GM12801 (cell line): Measurements from ENCODE around the gene GABRP.

Experiments used
- TF ChIP-seq, protein P1 (sequence below): IDR thresholded peaks from one replicate; pipeline ENCODE4 v1.5.1; 2011; ENCODE audit warnings: control low read depth; ENCODE audit not compliant: insufficient read length; ENCODE audit errors: extremely low read depth

GABRP gene

DNA sequence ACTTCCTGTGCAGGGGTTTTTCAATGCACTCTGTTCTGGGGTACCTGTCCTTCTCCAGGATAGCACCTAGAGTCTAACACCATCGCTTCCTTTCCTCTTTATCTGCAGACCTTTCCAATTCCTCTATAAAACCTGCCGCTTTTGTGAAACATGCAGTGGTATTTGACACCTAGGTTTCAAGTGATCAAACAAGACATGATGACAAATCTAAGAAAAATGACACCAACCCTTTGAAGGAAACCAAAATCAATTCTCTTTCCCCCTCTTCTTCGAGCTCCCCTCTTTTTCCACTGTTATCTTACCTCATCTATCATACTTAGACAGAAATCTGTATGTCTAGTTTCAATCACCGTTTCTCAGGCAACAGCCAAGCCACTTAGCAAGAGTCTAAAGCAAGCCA is 52.7 kb downstream of the GABRP start:
- TF ChIP-seq, protein P1, sequence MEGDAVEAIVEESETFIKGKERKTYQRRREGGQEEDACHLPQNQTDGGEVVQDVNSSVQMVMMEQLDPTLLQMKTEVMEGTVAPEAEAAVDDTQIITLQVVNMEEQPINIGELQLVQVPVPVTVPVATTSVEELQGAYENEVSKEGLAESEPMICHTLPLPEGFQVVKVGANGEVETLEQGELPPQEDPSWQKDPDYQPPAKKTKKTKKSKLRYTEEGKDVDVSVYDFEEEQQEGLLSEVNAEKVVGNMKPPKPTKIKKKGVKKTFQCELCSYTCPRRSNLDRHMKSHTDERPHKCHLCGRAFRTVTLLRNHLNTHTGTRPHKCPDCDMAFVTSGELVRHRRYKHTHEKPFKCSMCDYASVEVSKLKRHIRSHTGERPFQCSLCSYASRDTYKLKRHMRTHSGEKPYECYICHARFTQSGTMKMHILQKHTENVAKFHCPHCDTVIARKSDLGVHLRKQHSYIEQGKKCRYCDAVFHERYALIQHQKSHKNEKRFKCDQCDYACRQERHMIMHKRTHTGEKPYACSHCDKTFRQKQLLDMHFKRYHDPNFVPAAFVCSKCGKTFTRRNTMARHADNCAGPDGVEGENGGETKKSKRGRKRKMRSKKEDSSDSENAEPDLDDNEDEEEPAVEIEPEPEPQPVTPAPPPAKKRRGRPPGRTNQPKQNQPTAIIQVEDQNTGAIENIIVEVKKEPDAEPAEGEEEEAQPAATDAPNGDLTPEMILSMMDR, result no peak

DNA sequence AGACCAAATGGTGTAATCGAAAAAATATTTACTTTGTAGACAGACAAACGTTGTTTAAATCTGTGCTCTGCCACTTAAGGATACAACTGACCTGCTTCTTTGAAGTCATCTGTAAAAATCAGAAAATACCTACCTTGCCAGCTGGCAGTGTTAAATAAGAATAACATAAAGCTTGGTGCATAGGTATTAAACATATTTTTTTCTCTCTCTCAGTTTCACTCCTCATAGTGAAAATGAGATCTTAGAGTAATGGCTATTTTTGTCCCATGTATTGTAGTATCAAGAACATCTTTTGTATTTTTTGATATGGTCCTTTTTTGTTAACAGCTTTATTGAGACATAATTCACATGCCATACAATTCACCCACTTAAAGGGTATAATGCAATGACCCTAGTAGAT is 60.3 kb downstream of the GABRP start:
- TF ChIP-seq, protein P1, result no peak

DNA sequence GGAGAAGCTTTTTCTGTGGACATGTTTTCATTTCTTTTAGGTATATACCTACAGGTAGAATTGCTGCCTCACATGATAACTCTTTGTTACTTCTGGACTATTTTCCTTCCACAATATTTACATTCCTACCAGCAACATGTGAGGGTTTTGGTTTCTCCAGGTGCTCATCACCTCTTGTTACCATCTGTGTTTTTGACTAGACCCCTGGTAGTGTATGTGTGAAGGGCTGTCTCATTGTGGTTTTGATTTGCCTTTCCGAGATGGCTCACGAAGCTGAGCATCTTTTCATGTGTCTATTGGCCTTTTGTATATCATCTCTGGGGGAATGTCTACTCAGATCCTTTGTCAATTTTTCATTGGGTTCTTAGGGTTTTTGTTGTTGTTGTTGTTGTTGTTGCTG is 61.1 kb downstream of the GABRP start:
- TF ChIP-seq, protein P1, result no peak

DNA sequence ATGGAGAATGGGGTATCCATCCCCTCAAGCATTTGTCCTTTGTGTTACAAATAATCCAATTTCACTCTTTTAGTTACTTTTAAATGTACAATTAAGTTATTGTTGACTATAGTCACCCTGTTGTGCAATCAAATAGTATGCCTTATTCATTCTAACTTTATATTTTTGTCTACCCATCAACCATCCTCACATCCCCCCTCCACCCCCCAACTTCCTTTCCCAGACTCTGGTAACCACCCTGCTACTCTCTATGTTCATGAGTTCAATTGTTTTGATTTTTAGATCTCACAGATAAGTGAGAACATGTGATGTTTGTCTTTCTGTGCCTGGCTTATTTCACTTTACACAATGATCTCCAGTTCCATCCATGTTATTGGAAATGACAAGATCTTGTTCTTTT is 62.9 kb downstream of the GABRP start:
- TF ChIP-seq, protein P1, result no peak

DNA sequence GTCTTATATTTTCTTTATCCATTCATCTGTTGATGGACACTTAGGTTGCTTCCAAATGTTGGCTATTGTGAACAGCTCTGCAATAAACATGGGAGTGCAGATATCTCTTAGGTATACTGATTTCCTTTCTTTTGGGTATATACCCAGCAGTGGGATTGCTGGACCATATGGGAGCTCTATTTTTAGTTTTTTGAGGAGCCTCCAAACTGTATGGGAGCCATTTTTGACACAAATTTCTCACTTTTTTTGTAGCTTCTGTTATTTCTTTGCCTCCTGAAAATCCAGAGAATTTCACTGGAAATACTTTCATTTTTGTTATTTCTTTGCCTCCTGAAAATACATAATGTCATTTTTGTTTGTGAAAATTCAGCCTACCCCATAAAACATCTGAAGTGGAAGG is 63.3 kb downstream of the GABRP start:
- TF ChIP-seq, protein P1, result no peak

DNA sequence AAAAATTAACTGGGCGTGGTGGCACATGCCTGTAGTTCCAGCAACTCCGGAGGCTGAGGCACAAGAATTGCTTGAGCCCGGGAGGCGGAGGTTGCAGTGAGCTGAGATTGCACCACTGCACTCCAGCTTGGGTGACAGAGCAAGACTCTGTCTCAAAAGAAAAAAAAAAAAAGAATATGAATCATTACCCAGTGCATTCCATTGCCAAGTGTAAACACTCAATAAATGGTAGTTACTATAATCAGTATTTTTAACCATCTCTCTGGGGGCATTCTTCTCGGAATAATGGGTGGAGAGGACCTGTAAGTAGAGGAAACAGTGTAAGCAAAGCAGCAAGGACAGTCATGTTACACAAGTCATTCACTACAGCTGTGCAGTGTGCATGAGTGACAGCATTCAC is 64.5 kb downstream of the GABRP start:
- TF ChIP-seq, protein P1, result no peak

DNA sequence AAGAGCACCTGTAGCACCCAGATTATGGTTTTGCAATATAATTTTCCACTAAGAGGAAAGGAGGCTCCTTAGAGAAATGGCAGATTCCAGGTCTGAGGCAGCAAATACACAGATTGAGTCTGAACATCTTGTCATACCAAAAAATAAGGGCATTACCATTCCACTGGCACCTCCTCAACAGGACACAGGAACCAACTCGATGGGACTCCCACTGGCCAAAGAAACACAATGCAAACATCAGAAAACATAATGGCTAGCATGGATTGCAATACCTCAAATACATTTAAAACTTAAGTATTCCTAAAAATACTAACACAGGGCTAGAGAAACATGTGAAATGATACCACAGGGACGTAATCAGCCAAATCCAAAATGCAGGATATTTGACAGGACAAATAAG is 65.8 kb downstream of the GABRP start:
- TF ChIP-seq, protein P1, result no peak

DNA sequence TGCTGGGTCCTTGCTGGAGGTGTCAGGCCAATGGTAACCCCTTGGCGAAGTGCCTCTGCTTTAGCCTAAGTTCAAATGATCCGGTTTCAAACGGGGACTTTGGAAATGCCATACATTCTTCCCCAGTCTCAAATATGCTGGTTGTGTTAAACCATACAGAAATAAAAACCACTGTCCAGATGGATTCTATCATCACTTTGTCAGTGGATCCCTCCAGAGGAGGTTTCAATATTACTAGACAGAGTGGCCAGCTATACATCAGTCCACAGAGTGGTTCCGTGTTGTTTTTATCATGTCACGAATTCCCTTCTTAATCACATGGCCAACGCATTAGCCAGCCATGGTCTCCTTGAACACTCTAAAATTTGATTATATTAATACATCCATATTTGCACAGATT is 71.0 kb downstream of the GABRP start:
- TF ChIP-seq, protein P1, result no peak
